Common myeloid progenitor, CD34-positive (primary cell): ENCODE results near the gene RPL19.

ENCODE experiments used
- CTCF ChIA-PET: fragments of 350-600 bp; sonication (Branson Sonifier 250); formaldehyde crosslinking; loops from one replicate; lab custom pipeline; 2021; ENCODE audit warnings: antibody characterized with exemption; lab: Charles Lee
- POLR2A ChIA-PET: fragments of 350-600 bp; sonication (Branson Sonifier 250); formaldehyde crosslinking; loops from one replicate; lab custom pipeline; 2021; ENCODE audit warnings: antibody characterized with exemption; lab: Charles Lee
- DNase-seq, 3 donors: peaks; one replicate each; pipeline versions ENCODE4 v3.0.0 to v3.0.0-alpha.2; 2013
- H3K27ac ChIP-seq, 2 experiments: 1 replicate in 1 of 2; 2 replicates in 1 of 2; pipeline ENCODE4 v1.7.0; 2013; ENCODE audit warnings: inconsistent platforms in 2 of 2, low read length in 2 of 2, mild to moderate bottlenecking in 2 of 2, low read depth in 1 of 2, moderate library complexity in 1 of 2; ENCODE audit not compliant: severe bottlenecking in 2 of 2, insufficient read depth in 1 of 2, poor library complexity in 1 of 2
- H3K27me3 ChIP-seq, 5 experiments: replicated peaks in 2 of 5; 1 replicate in 3 of 5; 2 replicates in 2 of 5; pipeline versions ENCODE4 v1.6.1 to v1.7.0; 2013; ENCODE audit warnings: low read length in 4 of 5, mild to moderate bottlenecking in 2 of 5, moderate library complexity in 2 of 5, inconsistent platforms in 1 of 5; ENCODE audit not compliant: insufficient read depth in 5 of 5, control insufficient read depth in 4 of 5
- H3K36me3 ChIP-seq, 4 experiments: 1 replicate in 2 of 4; 2 replicates in 2 of 4; pipeline versions ENCODE4 v1.6.1 to v1.7.0; 2013; ENCODE audit warnings: low read length in 3 of 4, control low read depth in 1 of 4, mild to moderate bottlenecking in 1 of 4; ENCODE audit not compliant: control insufficient read depth in 4 of 4, insufficient read depth in 4 of 4
- H3K4me1 ChIP-seq, 4 experiments: 1 replicate in 3 of 4; 2 replicates in 1 of 4; pipeline versions ENCODE4 v1.6.1 to v1.7.1; 2013; ENCODE audit warnings: low read length in 3 of 4, mild to moderate bottlenecking in 3 of 4, control low read depth in 1 of 4, inconsistent platforms in 1 of 4, moderate library complexity in 1 of 4; ENCODE audit not compliant: control insufficient read depth in 4 of 4, insufficient read depth in 4 of 4; ENCODE audit errors: control extremely low read depth in 1 of 4
- H3K4me3 ChIP-seq, 7 experiments: 1 replicate in 4 of 7; 2 replicates in 3 of 7; pipeline versions ENCODE4 v1.5.1 to v1.7.0; 2013; ENCODE audit warnings: mild to moderate bottlenecking in 7 of 7, low read length in 6 of 7, moderate library complexity in 6 of 7, inconsistent platforms in 2 of 7, low read depth in 2 of 7, control low read depth in 1 of 7; ENCODE audit not compliant: insufficient read depth in 4 of 7, control insufficient read depth in 1 of 7; ENCODE audit errors: extremely low read depth in 1 of 7
- H3K9me3 ChIP-seq, 5 experiments: 1 replicate in 4 of 5; 2 replicates in 1 of 5; pipeline versions ENCODE4 v1.6.1 to v1.7.1; 2013; ENCODE audit warnings: low read length in 4 of 5, mild to moderate bottlenecking in 2 of 5, inconsistent platforms in 1 of 5, low read depth in 1 of 5, moderate library complexity in 1 of 5; ENCODE audit not compliant: control insufficient read depth in 4 of 5, insufficient read depth in 2 of 5; ENCODE audit errors: control extremely low read depth in 1 of 5
- WGBS: methylation state at CpG from one replicate; pipeline ENCODE4 v1.1.5; 2013; ENCODE audit not compliant: insufficient coverage; 5-methylcytosine and 5-hydroxymethylcytosine counted together

RPL19 gene

GRCh38 chr17:39231591-39232551 is 31.8 kb downstream of the RPL19 start:
- H3K27me3 ChIP-seq, result peaks cover 0 to 15% (median 4%) of the 10 kb centered on the region in 5 experiments
- ChIA-PET POLR2A (interaction anchor here (0.9 kb wide), 1 partner anchor 12 kb away, joined by 3 read pairs; no protein-coding TSS in a partner anchor), CTCF (interaction anchor here (0.6 to 21.2 kb wide), 9 partner anchors 8 to 465 kb away, joined by 3 to 425 read pairs (median 6); partner anchors contain the start of gene RPL19)
- H3K27ac ChIP-seq, result no peak overlapping the region
- WGBS, result 19% methylated on average over 19 of the region's 22 CpGs
- peak; percentile 50 to 73 (median 72) for DNase-seq
- H3K4me3 ChIP-seq, result peak overlapping the region in 3 of 7 experiments; percentile 20 to 60 (median 47)
- no peaks in the 10 kb centered on the region for H3K36me3 ChIP-seq
- no peaks in the 10 kb centered on the region for H3K9me3 ChIP-seq
- peaks cover 0 to 12% (median 10%) of the 10 kb centered on the region in 4 experiments for H3K4me1 ChIP-seq

DNA sequence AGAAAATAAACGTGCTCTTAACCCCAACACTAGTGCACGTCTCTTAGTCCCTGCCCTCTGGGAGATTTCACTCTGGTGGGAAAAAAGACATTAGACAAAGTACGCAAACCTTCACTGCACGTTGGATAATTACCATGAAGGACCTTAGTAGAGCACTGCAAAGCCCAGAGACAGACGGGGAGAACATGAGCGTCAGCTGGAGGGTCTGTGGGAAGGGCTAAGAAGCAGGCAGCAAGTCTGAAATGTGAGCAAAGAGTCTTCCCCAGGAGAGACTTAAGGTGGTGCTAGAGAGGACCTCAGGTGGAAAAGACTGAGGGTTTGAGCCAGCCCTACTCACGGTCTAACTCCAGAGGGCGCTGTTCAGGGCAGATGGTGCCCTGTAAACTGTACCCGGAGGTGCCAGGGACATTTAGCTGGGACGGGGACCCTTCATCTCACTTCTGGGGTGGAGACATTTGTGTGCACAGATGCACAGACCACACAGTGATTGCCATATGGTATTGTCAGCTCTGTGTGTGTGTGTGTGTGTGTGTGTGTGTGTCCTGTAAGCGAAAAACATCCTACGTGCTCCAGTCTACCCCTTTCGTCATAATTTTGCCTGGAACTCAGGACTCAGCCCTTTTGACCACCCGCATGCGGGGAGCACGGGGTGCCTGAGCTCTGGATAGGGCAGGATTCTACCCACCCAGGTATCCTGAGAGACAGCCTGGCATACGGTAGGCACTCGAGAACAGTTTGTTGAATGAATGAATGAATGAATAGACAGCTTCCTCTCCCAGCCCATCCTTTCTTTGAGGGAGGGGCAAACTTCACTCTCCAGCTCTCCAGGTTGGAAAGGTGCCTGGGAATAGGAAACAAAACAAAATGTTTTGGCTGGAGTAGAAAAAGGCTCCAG is 35.7 kb downstream of the RPL19 start:
- WGBS, result 47% methylated on average over 16 of the region's 18 CpGs
- Histone ChIP-seq H3K4me3 (no peak overlapping the region), H3K27ac (no peak overlapping the region), H3K27me3 (peaks cover 0 to 2% (median 0%) of the 10 kb centered on the region in 5 experiments), H3K4me1 (peaks cover 0 to 30% (median 21%) of the 10 kb centered on the region in 4 experiments), H3K36me3 (no peaks in the 10 kb centered on the region), H3K9me3 (no peaks in the 10 kb centered on the region)
- ChIA-PET CTCF (interaction anchor here (1.0 to 21.2 kb wide), 15 partner anchors 9 to 172 kb away, joined by 3 to 425 read pairs (median 5); partner anchors contain the start of genes RPL19 and STAC2), POLR2A (no interaction called here)
- DNase-seq, result peak; percentile 82 to 91 (median 90)

DNA sequence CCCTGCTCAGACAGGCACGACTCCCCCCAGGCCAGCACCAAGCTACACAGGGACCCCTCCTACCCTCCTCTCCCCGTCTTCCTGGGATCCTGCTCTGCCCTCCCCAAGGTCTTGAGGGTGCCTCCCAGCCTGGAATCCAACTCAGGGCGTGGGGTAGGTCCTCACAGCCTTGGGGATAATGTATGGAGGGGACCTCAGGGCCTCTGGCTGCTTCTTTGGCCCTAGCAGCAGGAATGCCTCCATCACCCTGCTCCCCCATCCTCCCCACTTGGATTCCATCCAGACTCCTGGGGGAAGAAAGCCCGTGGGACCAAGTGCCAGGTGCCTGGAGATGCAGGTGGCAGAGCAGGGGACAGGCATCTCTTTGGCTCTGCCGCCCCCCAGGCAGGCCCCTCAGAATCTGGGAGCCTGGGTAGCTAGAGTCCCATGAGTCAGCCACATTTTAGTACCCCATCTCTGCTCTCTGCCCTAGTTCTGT is 36.4 kb downstream of the RPL19 start:
- POLR2A ChIA-PET, result interaction anchor here (0.7 kb wide), 1 partner anchor 1652 kb away, joined by 6 read pairs; no protein-coding TSS in a partner anchor
- CTCF ChIA-PET, result interaction anchor here (1.0 to 21.2 kb wide), 13 partner anchors 8 to 172 kb away, joined by 3 to 425 read pairs (median 5); partner anchors contain the start of genes RPL19 and STAC2

DNA sequence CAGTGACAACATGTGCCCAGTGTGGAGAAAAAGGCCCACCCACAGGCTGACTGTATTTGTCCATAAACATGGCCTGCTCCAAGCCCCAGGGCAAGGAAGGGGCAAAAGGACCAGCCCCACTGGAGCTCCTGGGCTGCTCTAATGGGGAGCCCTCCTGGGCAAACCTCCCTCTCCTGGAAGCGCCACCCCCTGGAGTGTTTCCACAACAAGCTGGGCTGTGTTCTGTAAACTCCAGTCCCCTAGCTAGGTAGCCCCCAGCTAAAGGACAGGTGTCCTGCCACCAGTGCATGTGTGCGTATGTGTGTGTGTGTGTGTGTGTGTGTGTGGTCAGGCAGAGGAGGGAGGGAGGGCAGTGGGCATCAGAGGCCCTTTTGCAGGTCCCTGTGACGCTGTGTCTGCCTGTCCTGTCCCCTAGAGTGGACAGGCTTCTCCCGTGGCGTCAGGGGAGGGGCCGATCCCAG is 36.9 kb downstream of the RPL19 start:
- Histone ChIP-seq H3K27ac (no peak overlapping the region), H3K27me3 (peaks cover 0 to 2% (median 0%) of the 10 kb centered on the region in 5 experiments), H3K4me3 (no peak overlapping the region), H3K4me1 (peaks cover 0 to 24% (median 14%) of the 10 kb centered on the region in 4 experiments), H3K9me3 (no peaks in the 10 kb centered on the region), H3K36me3 (no peaks in the 10 kb centered on the region)
- POLR2A ChIA-PET, result interaction anchor here (0.7 kb wide), 1 partner anchor 1653 kb away, joined by 6 read pairs; no protein-coding TSS in a partner anchor
- CTCF ChIA-PET, result interaction anchor here (1.0 to 21.2 kb wide), 8 partner anchors 13 to 72 kb away, joined by 3 to 425 read pairs (median 7); partner anchors contain the start of gene RPL19
- no peak for DNase-seq
- 100% methylated on average over 5 of the region's 6 CpGs for WGBS

More for the DNA sequence above, 36.4 kb downstream of the RPL19 start:
- WGBS, result 100% methylated on average over 3 of the region's 5 CpGs
- Histone ChIP-seq H3K4me3 (no peak overlapping the region), H3K27me3 (peaks cover 0 to 2% (median 0%) of the 10 kb centered on the region in 5 experiments), H3K36me3 (no peaks in the 10 kb centered on the region), H3K9me3 (no peaks in the 10 kb centered on the region), H3K4me1 (peaks cover 0 to 29% (median 20%) of the 10 kb centered on the region in 4 experiments), H3K27ac (no peak overlapping the region)
- DNase-seq, result no peak

GRCh38 chr17:39237586-39237985 is 37.5 kb downstream of the RPL19 start:
- ChIA-PET POLR2A (interaction anchor here (0.6 kb wide), 1 partner anchor 32 kb away, joined by 3 read pairs; no protein-coding TSS in a partner anchor), CTCF (interaction anchor here (0.7 to 21.2 kb wide), 18 partner anchors 11 to 254 kb away, joined by 3 to 425 read pairs (median 4); partner anchors contain the start of genes RPL19 and STAC2)
- no peaks in the 10 kb centered on the region for H3K9me3 ChIP-seq
- 100% methylated on average over 4 of the region's 7 CpGs for WGBS
- peaks cover 0 to 19% (median 12%) of the 10 kb centered on the region in 4 experiments for H3K4me1 ChIP-seq
- no peak overlapping the region for H3K27ac ChIP-seq
- H3K27me3 ChIP-seq, result peaks cover 0 to 2% (median 0%) of the 10 kb centered on the region in 5 experiments
- H3K36me3 ChIP-seq, result no peaks in the 10 kb centered on the region
- H3K4me3 ChIP-seq, result no peak overlapping the region
- no peak for DNase-seq
